ENCODE results near the gene GTF2IRD1. TPM values are rescaled to one million over a fixed set of nuclear protein-coding genes. Genes with fewer than 3 reads are reported as not detected.
"Not testable (repeated sequence)": the region's sequence is repeated elsewhere in the genome, so short reads cannot be mapped to it uniquely, and the experiment has no call there.

GTF2IRD1 gene
- total RNA-seq, 1 donor from 2014 or later, result 13.2 TPM

GRCh38 chr7:74424291-74424880 is 29.3 kb upstream of the GTF2IRD1 start:
- DNase-seq (ENCODE audit: low spot score), result no peak

GRCh38 chr7:74428023-74428422 is 25.7 kb upstream of the GTF2IRD1 start:
- intact Hi-C loops (cut with DNase I), result no loop called here
- DNase-seq (ENCODE audit: low spot score), result no peak

More at GRCh38 chr7:74424291-74424880, 29.3 kb upstream of the GTF2IRD1 start:
- intact Hi-C loops (cut with DNase I), result no loop called here

GRCh38 chr7:74429153-74429747 is 24.5 kb upstream of the GTF2IRD1 start:
- no peak for DNase-seq (ENCODE audit: low spot score)
- intact Hi-C loops (cut with DNase I), result no loop called here

GRCh38 chr7:74430409-74430808 is 23.3 kb upstream of the GTF2IRD1 start:
- intact Hi-C loops (cut with DNase I); DNase-seq (ENCODE audit: low spot score): not testable (repeated sequence)

GRCh38 chr7:74430961-74431466 is 22.7 kb upstream of the GTF2IRD1 start:
- intact Hi-C loops (cut with DNase I), result no loop called here
- DNase-seq (ENCODE audit: low spot score), result no peak

GRCh38 chr7:74437291-74437571 is 16.5 kb upstream of the GTF2IRD1 start:
- intact Hi-C loops (cut with DNase I); DNase-seq (ENCODE audit: low spot score): not testable (repeated sequence)

GRCh38 chr7:74438327-74438726 is 15.4 kb upstream of the GTF2IRD1 start:
- intact Hi-C loops (cut with DNase I), result no loop called here

GRCh38 chr7:74439541-74439940 is 14.2 kb upstream of the GTF2IRD1 start:
- DNase-seq (ENCODE audit: low spot score), result no peak
- intact Hi-C loops (cut with DNase I), result no loop called here

More at GRCh38 chr7:74438327-74438726, 15.4 kb upstream of the GTF2IRD1 start:
- no peak for DNase-seq (ENCODE audit: low spot score)

GRCh38 chr7:74440143-74440542 is 13.6 kb upstream of the GTF2IRD1 start:
- DNase-seq (ENCODE audit: low spot score), result not testable (repeated sequence)
- intact Hi-C loops (cut with DNase I), result loop anchor here (10.0 kb wide), 1 partner anchor 125 kb away; no protein-coding TSS in a partner anchor

- no peak for DNase-seq (ENCODE audit: low spot score)
- intact Hi-C loops (cut with DNase I), result loop anchor here (10.0 kb wide), 1 partner anchor 123 kb away; no protein-coding TSS in a partner anchor
Observed at GRCh38 chr7:74441801-74442200, 11.9 kb upstream of the GTF2IRD1 start.

- DNase-seq (ENCODE audit: low spot score), result no peak
- intact Hi-C loops (cut with DNase I), result loop anchor here (10.0 kb wide), 1 partner anchor 121 kb away; no protein-coding TSS in a partner anchor
Observed at GRCh38 chr7:74443543-74444247, 10.0 kb upstream of the GTF2IRD1 start.

GRCh38 chr7:74449144-74449543 is 4.6 kb upstream of the GTF2IRD1 start:
- no peak for DNase-seq (ENCODE audit: low spot score)
- intact Hi-C loops (cut with DNase I), result loop anchor here (10.0 kb wide), 1 partner anchor 116 kb away; no protein-coding TSS in a partner anchor

- intact Hi-C loops (cut with DNase I), result loop anchor here (10.0 kb wide), 1 partner anchor 115 kb away; no protein-coding TSS in a partner anchor
- DNase-seq (ENCODE audit: low spot score), result no peak
Observed at GRCh38 chr7:74449809-74450397, 3.8 kb upstream of the GTF2IRD1 start.

GRCh38 chr7:74452748-74453321 is 871 bp upstream of the GTF2IRD1 start:
- no peak for DNase-seq (ENCODE audit: low spot score)
- intact Hi-C loops (cut with DNase I), result no loop called here

- no peak for DNase-seq (ENCODE audit: low spot score)
- intact Hi-C loops (cut with DNase I), result loop anchor here (2.0 kb wide), 1 partner anchor 27 kb away; no protein-coding TSS in a partner anchor
Observed at GRCh38 chr7:74454021-74454924, 567 bp downstream of the GTF2IRD1 start.

GRCh38 chr7:74454925-74455288 is 1.2 kb downstream of the GTF2IRD1 start:
- intact Hi-C loops (cut with DNase I), result loop anchor here (2.0 kb wide), 1 partner anchor 26 kb away; no protein-coding TSS in a partner anchor

GRCh38 chr7:74455291-74455804 is 1.6 kb downstream of the GTF2IRD1 start:
- intact Hi-C loops (cut with DNase I), result loop anchor here (2.0 kb wide), 1 partner anchor 25 kb away; no protein-coding TSS in a partner anchor

More at GRCh38 chr7:74454925-74455288, 1.2 kb downstream of the GTF2IRD1 start:
- no peak for DNase-seq (ENCODE audit: low spot score)

GRCh38 chr7:74455928-74456327 is 2.2 kb downstream of the GTF2IRD1 start:
- no peak for DNase-seq (ENCODE audit: low spot score)
- intact Hi-C loops (cut with DNase I), result loop anchor here (2.0 kb wide), 1 partner anchor 25 kb away; no protein-coding TSS in a partner anchor

More at GRCh38 chr7:74455291-74455804, 1.6 kb downstream of the GTF2IRD1 start:
- DNase-seq (ENCODE audit: low spot score), result no peak

Measured in cardiac septum (tissue), 1 donor.